Loucy (cell line): Measurements from ENCODE around the gene BTAF1.

Experiments
- CTCF ChIP-seq: fragments of 200-600 bp; sonication (generic); conservative IDR thresholded peaks from 2 replicates; pipeline ENCODE4 v1.5.1; 2014; ENCODE audit warnings: mild to moderate bottlenecking, antibody characterized with exemption, low read length
- EZH2phosphoT487 ChIP-seq: fragments of 200-600 bp; IDR thresholded peaks from 2 replicates; pipeline ENCODE4 v1.6.1; 2018; ENCODE audit warnings: antibody characterized with exemption, mild to moderate bottlenecking, moderate library complexity, borderline replicate concordance

DNA sequence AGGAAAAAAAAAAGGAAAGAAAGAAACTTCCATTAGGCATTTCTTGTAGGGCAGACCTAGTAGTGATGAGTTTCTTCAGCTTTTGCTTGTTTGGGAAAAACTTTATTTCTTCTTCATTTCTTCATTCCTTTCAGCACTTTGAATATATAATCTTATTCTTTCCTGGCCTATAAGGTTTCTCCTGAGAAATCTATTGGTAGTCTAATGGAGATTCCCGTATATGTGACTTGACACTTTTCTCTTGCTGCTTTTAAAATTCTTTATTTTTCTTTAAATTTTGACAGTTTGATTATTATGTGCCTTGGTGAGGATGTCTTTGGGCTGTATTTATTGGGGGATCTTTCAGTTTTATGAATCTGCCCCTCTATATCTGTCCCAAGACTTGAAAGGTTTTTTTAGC is 3.9 kb upstream of the BTAF1 start:
- no peak for TF ChIP-seq CTCF
- no peak for TF ChIP-seq EZH2phosphoT487
